Dermis microvascular lymphatic vessel endothelial cell (primary cell): Measurements from ENCODE around the gene FKBP5. TPM values are rescaled to one million over a fixed set of nuclear protein-coding genes. Genes with fewer than 3 reads are reported as not detected.
A peak's percentile ranks its signal among the peaks of the same experiment; 100 is the strongest.
"Not testable (repeated sequence)": the region's sequence is repeated elsewhere in the genome, so short reads cannot be mapped to it uniquely, and the experiment has no call there.

Experiments
- DNase-seq, 2 donors: peaks; one replicate each; pipeline versions ENCODE4 v3.0.0 to v3.0.0-alpha.2; 2010; ENCODE audit warnings: low read depth in 2 of 2
- total RNA-seq: library from RNA; depleted of rRNA; stranded (reverse); fragments of >200 nt; gene quantifications from 2 replicates; pipeline ENCODE4 v1.2.1, GENCODE V29; 2014

FKBP5 gene
- 37.9 and 40.3 TPM in 2 replicates for total RNA-seq

DNA sequence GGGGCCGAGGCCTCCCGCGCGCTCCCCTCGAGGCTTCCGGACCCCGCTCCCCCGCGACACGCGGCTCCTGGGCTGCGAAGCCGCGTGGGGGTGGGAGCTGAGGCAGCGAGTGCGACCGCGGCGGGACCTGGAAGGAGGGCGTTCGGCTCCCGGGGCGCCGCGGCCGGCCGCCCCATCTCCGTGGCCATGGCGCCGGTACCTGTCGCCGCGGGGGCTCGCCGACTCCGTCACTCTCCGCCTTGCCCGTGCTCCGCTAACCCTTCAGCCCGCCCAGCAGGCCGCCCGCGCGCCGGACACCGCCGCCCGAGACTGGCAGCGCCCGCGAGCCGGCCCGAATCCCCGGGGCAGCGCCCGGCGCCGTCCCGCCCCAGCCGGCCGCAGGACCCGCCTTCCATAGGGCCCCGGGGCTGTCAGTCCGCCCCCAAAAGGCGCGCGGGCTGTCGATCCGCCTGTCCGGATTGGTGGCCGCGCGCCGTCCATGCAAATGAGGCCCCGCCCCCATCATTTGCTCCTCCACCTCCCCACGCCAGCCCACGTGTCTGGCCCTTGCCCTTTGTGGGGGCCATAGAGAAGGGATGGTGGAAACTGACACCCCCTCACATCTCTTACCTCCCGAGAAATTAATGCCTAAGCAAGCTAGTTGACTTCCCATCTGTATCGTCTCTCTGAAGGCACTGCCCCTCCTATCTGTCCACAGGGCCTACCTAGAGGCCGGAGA is at the start of gene FKBP5:
Gene FKBP5 (minus strand): TSS at position 311 of the 718 bp plus-strand sequence. CDS start 46,091 bp downstream, outside the sequence.
- DNase-seq, result peak; percentile 67 to 94

DNA sequence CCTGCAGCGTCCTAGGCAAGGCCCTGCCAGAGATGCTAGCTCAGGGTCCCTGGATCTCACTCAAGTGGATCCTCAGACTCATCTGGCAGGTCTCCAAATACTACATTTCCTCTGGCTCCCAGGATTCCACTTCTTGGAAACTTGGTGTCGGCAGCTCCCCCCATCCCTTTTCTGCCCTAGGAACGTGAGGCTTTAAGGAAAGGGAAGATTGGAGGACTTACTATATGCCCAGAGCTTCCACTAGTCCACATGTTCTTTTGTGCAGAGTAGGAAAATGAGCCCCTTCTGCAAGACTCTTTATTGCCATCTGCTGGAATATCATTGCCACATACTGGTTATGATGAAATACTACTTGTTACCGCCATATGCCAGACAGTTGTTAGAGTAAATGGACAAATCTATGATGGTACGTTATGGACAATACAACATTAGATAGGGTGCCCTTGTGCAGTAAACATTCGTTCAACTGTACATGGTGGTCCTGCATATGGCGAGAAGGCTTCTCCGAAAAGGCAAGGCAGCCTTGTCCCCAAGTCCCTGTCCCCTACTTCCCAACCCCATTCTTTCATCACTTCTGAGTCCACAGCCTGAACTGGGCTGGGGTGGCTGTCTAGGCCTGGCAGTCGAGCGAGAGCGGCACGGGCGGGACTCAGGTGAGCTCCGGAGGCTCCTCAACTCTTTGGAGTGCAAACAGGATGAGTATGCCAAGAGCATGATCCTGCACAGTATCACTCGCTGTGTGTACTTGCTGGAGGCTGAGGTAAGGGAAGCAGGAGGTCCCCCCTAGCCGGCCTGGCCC is 48.9 kb upstream of the FKBP5 start:
- peak; percentile 82 to 83 for DNase-seq

DNA sequence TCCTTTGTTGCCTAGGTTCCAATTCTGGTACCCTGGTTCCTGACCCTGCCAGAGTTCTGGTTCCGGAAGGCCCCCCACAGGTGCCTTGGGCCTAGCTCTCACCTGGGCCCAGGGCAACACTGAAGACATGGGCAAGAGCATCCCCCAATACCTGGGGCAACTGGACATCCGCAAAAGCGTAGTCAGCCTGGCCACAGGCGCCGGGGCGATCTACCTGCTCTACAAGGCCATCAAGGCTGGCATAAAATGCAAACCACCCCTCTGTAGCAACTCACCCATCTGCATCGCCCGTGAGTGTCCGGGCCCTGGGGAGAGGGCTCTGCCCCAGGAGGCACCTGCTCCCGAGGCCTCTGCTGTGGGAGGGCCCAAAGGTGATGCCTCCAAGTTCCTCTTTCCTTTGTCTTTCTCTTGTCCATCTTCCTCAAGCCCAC is 48.3 kb upstream of the FKBP5 start, which contains the start of gene ARMC12:
Gene ARMC12 (plus strand): TSS at position 51 of the 431 bp plus-strand sequence. CDS start 77 bp downstream, at position 128.
- DNase-seq, result no peak

- peak in 1 of 2 donors; percentile 58 for DNase-seq
These were observed 47.7 kb upstream of the FKBP5 start for GRCh38 chr6:35736253-35736894.

DNA sequence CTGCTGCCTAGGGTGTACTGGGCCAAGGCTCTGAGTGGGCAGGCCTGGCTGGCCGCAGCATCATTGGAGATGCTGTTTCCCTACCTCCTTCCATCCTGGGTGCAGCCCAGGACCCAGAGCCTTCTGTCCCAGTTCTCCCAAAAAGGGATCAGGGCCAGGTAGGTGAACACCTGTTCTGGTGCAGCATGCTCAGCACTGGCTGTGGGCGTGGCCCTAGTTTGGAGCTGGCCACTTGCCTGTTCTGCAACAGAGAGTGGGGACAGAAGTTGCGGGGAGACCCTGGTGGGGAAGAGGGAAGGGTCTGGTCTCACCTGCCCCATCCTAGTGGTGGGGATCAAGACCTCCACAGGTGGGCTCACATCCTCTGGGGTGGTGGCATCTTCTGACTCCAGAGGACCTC is 46.7 kb upstream of the FKBP5 start:
- DNase-seq, result no peak

GRCh38 chr6:35734319-35734718 is 45.6 kb upstream of the FKBP5 start:
- not testable (repeated sequence) for DNase-seq

DNA sequence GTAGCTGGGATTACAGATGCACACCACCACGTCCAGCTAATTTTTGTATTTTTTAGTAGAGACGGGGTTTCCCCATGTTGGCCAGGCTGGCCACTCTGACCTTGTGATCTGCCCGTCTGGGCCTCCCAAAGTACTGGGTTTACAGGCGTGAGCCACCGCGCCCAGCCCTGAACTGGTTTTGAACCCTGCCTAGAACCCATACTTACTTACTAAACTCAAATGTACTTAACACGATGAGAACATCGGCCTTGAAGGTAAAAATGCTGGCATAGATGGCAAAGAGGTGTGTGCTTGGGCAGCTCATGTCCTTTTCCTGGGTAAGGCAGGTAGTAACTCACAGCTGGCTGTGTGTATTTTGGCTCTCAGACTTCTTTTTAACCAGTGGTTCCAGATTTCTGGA is 44.9 kb upstream of the FKBP5 start:
- DNase-seq, result no peak

GRCh38 chr6:35731736-35732532 is 43.2 kb upstream of the FKBP5 start:
- DNase-seq, result peak; percentile 84 to 92

DNA sequence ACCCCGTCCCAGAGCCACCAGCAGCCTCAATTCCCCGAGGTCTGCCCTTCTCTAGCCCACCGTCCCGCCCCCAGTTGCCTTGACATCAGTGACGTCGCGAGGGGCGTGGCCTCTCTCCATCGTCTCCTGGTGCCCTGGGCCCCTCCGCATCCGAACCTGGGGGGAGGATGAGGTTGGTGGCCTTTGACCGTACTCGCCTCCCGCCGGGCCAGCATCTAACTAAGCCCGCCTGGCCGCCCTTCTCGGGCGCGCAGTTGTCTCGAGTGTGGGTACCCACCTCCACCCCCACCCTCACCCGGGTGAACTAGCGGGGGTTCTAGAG is 42.7 kb upstream of the FKBP5 start:
- DNase-seq, result peak; percentile 69 to 86

DNA sequence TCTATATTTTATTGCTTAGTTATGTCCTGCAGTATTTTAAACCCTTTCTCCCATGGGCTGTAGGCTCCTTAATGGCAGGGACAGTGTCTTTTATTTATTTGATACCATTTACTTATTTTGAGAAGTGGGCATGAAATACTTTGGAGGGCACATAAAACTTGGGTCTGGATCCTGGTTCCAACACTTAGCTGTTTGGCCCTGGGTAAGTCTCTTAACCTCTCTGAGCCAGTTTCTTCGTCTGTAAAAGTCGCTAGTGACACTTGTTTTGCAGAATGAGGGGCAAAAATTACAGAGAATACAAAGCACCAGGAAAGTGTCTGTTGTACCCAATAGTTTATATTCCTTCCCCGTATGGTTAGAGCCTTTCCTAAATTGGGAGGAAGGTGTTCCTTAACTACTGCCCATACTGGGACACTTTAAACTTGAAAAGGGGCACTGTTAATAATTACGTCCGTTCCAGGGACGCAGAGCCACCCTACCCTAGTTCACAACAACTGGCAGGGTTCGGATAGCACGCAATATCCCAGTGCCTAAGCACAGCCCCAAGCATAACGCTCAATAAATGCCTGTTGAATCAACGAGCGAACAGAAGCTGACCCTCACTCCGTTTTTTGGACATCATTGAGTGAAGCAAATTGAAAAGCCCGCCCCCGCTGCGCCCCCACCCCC is 42.2 kb upstream of the FKBP5 start:
- DNase-seq, result no peak

GRCh38 chr6:35729722-35730121 is 41.0 kb upstream of the FKBP5 start:
- no peak for DNase-seq

DNA sequence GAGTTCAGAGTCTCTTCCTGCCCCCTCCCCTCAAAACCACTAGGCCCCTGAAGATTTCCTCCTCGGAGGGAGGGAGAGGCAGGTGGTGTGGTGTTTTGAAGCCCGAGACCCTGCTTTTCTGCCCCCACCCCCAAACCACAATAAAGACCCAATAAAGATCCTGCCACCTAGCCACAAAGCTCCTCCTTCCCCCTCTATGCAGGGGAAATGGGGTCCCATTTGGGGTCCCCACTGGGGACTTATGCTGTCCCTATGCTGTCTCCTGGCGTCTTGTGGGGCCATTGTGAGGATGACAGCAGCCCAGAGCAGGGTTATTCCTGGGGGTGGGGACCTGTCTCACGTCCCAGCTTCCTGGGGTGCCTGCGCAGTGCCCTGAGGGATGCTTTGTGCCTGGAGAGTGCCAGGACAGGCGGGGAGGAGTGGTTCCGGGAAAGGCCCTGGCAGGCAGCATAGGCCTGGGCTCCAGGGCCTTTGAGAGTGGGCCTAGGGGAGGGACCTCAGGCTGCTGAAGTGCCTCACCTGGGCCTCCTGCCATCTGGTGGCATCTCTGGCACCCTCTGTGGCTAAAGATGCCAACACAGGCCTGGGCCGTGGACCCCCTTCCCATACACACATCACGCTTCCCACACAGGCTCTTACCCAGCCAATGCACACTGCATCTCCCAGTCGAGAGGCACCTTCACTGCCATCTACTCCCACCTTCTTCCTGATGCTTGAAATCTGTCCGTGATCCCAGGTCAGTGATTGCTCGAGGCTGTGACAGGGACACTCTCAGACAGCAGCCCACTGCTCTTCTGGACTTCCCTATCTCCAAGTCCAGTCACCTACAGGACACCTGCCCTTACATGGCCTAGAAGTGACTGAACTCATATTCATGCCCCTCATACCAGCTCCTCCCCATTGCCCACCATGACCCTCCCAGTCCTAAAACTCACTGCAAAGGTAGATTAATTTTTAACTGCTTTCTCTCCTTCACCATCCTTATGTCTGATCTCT is 40.3 kb upstream of the FKBP5 start:
- no peak for DNase-seq

DNA sequence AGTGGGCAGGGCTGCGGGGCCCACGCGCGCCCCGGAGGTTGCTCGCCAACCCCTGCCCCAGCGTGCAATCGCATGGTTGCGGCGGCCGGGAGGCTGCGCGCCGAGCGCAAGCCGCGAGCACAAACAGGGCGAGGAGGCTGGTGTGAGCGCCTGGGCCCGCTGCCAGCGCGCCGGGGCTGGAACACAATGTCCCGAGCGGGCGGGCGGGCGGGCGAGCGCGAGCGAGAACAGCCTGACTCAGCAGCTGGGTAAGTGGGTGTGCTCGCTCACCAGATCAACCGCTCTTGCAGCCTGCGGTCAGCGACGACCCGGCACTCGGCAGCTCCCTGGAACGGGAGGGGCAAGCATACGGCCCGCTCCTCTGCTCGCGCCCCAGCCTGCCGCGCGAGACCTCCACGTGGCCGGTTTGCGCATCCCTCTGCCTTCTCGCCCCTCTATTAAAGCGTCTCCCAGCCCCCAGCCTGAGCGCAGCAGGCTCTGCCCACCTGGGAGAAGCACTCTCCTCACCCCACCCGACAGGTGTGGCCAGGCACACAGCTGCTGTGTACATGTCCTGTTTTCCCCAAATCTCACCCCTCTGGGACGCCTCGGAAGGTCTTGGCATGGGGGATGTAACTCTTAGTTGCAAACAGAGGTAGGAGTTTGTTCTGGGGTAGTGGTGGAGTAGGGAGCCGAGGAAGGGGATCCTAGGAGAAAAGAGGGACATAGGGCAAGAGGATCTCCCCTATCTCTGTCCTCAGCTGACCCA is 39.4 kb upstream of the FKBP5 start:
- DNase-seq, result peak; percentile 75 to 95

- DNase-seq, result peak in 1 of 2 donors; percentile 70
These were observed 38.7 kb upstream of the FKBP5 start for GRCh38 chr6:35727231-35727934.

GRCh38 chr6:35725721-35726438 is 37.2 kb upstream of the FKBP5 start:
- DNase-seq, result peak in 1 of 2 donors; percentile 16

DNA sequence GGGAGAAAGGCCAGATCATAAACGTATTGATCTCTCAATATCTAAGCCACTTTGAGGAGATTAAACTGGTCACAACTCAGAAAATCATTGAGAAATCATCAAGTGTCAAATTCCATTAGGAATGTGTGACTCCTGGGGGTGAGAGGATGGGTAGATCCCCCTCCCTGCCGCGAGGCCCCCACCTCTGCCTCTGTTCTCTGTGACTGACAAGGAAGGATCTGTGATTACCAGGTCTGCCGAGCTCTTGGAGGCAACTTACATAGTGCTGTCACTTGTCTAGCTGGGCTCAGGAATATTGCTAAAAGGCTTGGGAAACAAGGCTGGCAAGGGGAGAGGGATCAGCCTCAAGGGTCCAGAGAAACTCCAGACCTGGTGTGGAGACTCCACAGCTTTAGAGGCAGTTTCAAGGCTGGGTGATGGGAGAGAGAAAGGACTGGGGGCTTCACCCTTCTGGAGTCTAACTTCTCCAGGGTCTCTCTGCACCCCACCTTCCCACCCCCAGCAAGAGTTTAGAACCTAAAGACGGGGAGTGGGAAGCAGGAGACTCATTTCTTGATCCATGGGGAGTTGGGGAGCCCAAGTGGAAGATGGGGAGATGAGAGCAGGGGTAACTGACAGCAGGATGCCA is 36.5 kb upstream of the FKBP5 start:
- DNase-seq, result no peak

GRCh38 chr6:35724471-35724870 is 35.8 kb upstream of the FKBP5 start:
- DNase-seq, result no peak
